Keratinocyte (primary cell): ENCODE data around the gene GDPD5.

ENCODE experiments used
- EZH2 ChIP-seq: IDR thresholded peaks from one replicate; pipeline ENCODE4 v1.6.1; 2012; ENCODE audit warnings: inconsistent platforms, mild to moderate bottlenecking, low read length, moderate library complexity
- TF ChIP-seq, protein P1 (sequence below), 3 experiments: IDR thresholded peaks in 1 of 3; conservative IDR thresholded peaks in 1 of 3; optimal IDR thresholded peaks in 1 of 3; 2 replicates in 2 of 3; 3 replicates in 1 of 3; pipeline versions ENCODE3 to v1.5.1; 2011; ENCODE audit warnings: low read length in 3 of 3, mild to moderate bottlenecking in 3 of 3, moderate library complexity in 2 of 3, control low read depth in 1 of 3, inconsistent platforms in 1 of 3; ENCODE audit not compliant: insufficient read depth in 2 of 3; ENCODE audit errors: extremely low read depth in 1 of 3

DNA sequence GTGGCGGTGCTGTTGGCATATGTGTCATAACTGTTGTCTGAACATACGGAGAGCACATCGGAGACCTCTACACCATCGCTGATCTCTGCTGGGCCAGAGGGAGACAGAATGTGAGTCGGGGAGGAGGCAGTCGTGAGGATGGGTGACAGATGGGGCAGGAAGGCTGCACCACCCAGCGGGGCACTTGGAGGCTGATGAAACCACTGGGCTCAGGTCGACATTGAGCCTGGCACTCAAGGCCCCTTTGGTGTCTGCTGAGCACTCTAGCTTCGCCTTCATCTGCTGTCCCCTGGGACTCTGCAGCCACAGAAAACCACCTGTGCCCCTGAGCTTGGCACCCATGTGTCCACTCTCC lies 90.2 kb downstream of the GDPD5 start:
- TF ChIP-seq, protein P1, sequence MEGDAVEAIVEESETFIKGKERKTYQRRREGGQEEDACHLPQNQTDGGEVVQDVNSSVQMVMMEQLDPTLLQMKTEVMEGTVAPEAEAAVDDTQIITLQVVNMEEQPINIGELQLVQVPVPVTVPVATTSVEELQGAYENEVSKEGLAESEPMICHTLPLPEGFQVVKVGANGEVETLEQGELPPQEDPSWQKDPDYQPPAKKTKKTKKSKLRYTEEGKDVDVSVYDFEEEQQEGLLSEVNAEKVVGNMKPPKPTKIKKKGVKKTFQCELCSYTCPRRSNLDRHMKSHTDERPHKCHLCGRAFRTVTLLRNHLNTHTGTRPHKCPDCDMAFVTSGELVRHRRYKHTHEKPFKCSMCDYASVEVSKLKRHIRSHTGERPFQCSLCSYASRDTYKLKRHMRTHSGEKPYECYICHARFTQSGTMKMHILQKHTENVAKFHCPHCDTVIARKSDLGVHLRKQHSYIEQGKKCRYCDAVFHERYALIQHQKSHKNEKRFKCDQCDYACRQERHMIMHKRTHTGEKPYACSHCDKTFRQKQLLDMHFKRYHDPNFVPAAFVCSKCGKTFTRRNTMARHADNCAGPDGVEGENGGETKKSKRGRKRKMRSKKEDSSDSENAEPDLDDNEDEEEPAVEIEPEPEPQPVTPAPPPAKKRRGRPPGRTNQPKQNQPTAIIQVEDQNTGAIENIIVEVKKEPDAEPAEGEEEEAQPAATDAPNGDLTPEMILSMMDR (optimal IDR thresholded peaks at IDR 0.05 in 1 of 3, IDR thresholded peaks at IDR 0.05 in 1 of 3, conservative IDR thresholded peaks at IDR 0.05 in 1 of 3; ENCODE audit: extremely low read depth in 1 of 3, insufficient read depth in 2 of 3, low read length in 3 of 3), result no peak
- no peak for TF ChIP-seq EZH2
